GM12801 (cell line): ENCODE measurements around the gene NFASC.

Experiments
- CTCF ChIP-seq: IDR thresholded peaks from one replicate; pipeline ENCODE4 v1.5.1; 2011; ENCODE audit warnings: control low read depth; ENCODE audit not compliant: insufficient read length; ENCODE audit errors: extremely low read depth

NFASC gene

GRCh38 chr1:205049479-205049878 is 178.8 kb downstream of the NFASC start:
- TF ChIP-seq CTCF = no peak

- TF ChIP-seq CTCF = no peak
Measured at GRCh38 chr1:205052690-205053089, 182.0 kb downstream of the NFASC start.

- TF ChIP-seq CTCF = no peak
Measured at GRCh38 chr1:205053296-205053695, 182.6 kb downstream of the NFASC start.

- no peak for TF ChIP-seq CTCF
Measured at GRCh38 chr1:205054013-205054412, 183.4 kb downstream of the NFASC start.

- TF ChIP-seq CTCF = no peak
Measured at GRCh38 chr1:205056188-205056611, 185.5 kb downstream of the NFASC start.

GRCh38 chr1:205056956-205057568 is 186.4 kb downstream of the NFASC start:
- no peak for TF ChIP-seq CTCF

GRCh38 chr1:205057808-205058575 is 187.3 kb downstream of the NFASC start:
- no peak for TF ChIP-seq CTCF
